ENCODE data around the gene ADAMTS18.

- TF ChIP-seq EP300 (IDR thresholded peaks at IDR 0.05) (no peak), CTCF (IDR thresholded peaks at IDR 0.05) (no peak), POLR2A (IDR thresholded peaks at IDR 0.05) (no peak)
Observed at GRCh38 chr16:77246150-77246549, 188.7 kb downstream of the ADAMTS18 start.

Measured in suprapubic skin (tissue), 3 donors.